HG02642 (cell line): ENCODE results near the gene VPS9D1.
A peak's percentile ranks its signal among the peaks of the same experiment; 100 is the strongest.
"Not testable (repeated sequence)": the region's sequence is repeated elsewhere in the genome, so short reads cannot be mapped to it uniquely, and the experiment has no call there.

Experiments
- ATAC-seq: cut with Tn5 transposase; IDR thresholded peaks from one replicate; pipeline ENCODE4 v1.9.1; 2021; ENCODE audit warnings: mild to moderate bottlenecking; ENCODE audit not compliant: unreplicated experiment, poor library complexity

VPS9D1 gene

DNA sequence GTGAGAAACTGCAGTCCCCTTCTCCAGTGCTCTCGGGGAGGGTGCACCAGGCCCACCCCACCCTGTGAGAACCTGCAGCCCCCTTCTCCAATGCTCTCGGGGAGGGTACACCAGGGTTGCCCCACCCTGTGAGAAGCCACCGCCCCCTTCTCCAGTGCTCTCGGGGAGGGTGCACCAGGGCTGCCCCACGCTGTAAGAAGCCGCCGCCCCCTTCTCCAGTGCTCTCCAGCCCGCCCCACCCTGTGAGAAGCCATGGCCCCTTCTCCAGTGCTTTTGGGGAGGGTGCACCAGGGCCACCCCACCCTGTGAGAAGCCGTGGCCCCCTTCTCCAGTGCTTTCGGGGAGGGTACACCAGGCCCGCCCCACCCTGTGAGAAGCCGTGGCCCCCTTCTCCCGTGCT lies 50.9 kb downstream of the VPS9D1 start:
- no peak for ATAC-seq

DNA sequence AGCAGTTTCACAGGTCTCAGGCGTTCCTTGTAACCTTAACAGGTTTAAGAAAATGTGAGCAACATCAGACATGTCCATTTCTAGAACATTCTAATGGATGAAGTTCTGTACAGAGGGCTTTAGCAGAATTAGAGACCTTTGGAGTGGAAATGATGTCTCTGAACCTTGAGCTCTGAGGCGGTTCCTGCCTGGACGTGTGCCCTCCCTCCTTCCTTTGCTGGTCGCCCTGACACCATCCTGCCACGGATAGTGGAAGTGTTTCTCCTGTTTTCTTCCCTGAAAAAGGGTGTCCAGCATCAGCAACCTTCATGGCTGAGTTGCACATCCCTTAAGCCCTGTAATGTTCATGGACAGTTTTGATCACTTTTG lies 51.9 kb downstream of the VPS9D1 start:
- no peak for ATAC-seq

DNA sequence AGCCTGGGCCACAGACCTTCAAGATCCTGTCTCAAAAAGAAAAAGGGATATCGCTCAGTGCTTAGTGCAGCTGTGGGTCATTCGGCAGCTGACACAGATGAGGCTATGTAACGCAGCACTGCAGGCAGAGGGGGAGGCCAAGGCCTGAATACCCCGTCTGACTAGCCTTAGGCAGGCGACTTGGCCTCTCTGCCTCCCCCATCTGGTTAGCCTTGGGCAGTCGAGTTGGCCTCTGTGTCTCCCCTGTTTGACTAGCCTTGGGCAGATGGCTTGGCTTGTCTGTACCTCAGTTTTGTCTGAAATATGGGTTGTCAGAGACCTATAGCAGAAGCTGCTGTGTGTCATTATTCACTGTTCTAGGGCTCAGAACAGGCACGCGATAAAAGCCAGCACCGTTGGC lies 53.1 kb downstream of the VPS9D1 start:
- ATAC-seq = no peak

DNA sequence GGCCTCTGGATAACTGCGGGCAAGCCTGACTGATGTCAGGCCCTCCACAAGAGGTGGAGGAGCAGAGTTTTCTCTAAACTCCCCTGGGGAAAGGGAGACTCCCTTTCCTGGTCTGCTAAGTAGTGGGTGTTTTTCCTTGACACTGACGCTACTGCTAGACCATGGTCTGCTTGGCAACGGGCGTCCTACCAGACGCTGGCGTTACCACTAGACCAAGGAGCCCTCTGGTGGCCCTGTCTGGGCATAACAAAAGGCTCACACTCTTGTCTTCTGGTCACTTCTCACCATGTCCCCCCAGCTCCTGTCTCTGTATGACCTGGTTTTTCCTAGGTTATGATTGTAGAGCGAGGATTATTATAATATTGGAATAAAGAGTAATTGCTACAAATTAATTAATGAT lies 53.7 kb downstream of the VPS9D1 start:
- not testable (repeated sequence) for ATAC-seq

DNA sequence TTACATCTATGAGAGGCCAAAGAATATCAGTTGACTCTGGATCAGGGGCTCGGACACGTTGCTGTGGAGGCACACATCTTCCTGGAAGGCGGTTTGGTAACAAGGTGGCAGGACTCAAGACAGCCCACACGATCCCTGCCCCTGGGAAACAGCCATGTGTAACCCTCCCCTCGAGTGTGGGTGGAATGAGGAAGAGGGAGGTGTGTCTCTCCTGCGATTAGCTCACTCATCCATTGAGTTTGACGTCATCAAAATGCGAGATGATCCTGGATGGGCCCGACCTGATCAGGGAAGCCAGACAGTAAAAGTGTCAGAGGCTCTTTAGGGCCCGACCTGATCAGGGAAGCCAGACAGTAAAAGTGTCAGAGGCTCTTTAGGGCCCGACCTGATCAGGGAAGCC lies 56.5 kb downstream of the VPS9D1 start:
- ATAC-seq = not testable (repeated sequence)

DNA sequence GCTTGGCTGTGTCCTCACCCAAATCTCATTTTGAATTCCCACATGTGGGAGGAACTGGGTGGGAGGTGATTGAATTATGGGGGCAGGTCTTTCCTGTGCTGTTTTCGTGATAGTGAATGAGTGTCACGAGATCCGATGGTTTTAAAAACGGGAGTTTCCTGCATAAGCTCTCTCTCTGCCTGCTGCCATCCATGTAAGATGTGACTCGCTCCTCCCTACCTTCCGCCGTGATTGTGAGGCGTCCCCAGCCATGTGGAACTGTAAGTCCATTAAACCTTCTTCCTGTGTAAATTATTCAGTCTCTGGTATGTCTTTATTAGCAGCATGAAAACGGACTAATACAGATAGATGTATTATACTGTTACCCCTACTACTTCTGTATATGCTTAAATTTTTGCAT lies 59.5 kb downstream of the VPS9D1 start:
- ATAC-seq = no peak

DNA sequence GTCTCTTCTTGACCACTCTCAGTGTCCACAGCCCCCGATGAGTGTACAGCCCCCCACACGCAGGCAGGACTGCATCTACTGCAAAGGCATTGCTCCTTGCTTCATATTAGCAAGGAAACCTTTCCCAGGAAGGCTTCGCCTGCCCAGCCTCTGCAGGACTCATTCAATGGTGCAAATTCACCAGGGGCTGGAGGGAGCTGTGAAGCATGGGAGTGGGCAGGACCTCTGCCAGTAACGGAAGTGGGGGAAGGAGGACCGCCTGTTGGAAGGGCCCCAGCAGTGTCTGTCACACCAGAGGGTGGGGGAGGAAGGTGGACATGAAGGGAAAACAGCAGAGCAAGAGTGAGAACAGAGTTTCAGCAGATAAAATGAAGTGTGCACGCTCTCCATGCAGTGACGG lies 60.6 kb downstream of the VPS9D1 start:
- no peak for ATAC-seq

DNA sequence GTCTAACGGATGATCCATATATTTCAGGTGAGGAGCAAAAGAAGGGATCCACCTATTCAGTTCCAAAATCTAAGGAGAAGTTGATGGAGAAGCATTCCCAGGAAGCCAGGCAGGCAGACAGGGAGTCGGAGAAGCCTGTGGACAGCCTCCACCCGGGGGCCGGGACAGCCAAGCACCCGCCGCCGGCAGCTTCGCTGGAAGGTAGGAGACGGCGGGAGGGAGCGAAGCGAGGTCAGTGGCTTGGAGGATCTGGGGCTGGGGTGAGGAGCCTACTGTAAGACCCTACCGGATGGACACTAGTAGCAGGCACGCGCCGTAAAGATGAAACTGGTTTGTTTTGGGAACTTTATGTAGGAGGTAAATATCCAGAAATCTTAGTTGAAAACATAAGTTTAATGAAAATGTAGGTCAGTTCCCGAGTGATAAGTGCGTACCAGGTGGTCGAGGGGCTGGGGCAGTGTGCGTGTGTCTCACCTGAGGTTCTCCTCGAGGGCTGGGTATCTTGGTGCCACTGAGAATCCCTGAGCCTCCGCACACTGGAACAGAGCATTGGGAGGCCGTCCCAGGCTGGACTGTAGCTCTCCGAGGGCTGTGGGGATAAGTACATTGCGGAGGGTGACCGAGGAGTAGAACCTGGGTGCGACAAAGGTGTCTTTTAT lies 62.3 kb downstream of the VPS9D1 start:
- ATAC-seq = no peak

DNA sequence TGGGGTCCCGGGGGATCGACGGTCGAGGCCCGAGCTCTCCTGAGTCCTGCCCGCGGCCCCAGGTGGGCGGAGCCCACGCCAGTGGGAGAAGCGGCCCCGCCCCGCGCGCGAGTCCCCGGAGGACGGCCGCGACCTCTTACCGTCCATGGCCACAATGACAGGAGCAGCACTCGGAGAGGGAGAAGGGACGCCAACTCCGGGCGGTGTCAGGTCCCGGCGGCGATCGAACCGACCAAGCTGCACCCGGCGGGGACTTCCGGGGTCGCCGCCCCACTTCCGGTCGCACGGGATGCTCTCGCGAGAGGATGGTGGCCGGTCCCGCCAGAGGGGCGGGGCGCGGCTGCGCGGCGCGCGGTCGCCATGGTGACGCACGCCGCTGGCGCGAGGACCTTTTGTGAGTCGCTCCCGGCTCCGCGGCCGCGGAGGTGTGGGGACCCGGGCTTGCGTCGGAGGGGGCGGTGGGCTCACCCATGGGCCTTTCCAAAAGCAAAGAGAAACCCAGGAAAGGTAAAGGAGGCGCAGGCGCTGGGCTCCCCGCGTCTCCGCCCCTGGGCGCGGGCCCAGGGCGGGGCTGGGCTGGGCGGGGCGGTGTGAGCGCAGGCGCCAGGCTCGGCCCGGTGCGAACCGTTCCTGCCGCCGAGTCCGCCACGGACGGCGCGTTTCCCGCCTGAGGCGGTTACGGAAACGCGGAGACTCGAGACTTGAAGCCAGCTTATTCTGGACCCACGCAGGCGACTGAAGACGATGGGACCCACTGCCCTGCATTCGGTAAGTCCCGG lies 63.1 kb downstream of the VPS9D1 start, which contains the start of the genes CHMP1A and SPATA33:
Gene CHMP1A, minus strand, starts transcription at position 267 of the 779 bp plus-strand sequence. Its CDS starts 120 bp downstream, at position 147.
Gene SPATA33, plus strand, starts transcription at position 395 of the 779 bp plus-strand sequence. Its CDS starts 76 bp downstream, at position 471.
- peak; percentile 89 for ATAC-seq
